GM12801 (cell line): ENCODE data around the gene TTBK2.

Experiments
- TF ChIP-seq, protein P1 (sequence below): IDR thresholded peaks from one replicate; pipeline ENCODE4 v1.5.1; 2011; ENCODE audit warnings: control low read depth; ENCODE audit not compliant: insufficient read length; ENCODE audit errors: extremely low read depth

The TTBK2 gene

DNA sequence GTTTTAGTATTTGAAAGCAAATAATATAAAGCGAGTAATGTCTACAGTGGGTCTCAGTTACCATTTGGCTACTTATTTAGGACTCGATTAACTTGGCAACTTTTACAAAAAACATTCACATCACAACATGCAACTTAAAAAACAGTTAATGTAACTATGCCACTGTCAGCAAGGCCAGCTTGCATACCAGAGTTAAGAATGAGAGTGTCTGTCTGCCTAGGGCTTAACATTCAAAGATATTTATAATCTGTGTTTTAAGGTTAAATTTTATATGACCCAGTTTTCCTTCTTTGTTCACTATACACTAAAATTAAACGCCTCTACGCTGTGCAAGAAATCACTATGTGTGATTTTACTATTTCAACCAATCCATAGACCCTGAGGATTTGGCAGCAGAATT, 178.4 kb downstream of the TTBK2 start:
- TF ChIP-seq, protein P1, sequence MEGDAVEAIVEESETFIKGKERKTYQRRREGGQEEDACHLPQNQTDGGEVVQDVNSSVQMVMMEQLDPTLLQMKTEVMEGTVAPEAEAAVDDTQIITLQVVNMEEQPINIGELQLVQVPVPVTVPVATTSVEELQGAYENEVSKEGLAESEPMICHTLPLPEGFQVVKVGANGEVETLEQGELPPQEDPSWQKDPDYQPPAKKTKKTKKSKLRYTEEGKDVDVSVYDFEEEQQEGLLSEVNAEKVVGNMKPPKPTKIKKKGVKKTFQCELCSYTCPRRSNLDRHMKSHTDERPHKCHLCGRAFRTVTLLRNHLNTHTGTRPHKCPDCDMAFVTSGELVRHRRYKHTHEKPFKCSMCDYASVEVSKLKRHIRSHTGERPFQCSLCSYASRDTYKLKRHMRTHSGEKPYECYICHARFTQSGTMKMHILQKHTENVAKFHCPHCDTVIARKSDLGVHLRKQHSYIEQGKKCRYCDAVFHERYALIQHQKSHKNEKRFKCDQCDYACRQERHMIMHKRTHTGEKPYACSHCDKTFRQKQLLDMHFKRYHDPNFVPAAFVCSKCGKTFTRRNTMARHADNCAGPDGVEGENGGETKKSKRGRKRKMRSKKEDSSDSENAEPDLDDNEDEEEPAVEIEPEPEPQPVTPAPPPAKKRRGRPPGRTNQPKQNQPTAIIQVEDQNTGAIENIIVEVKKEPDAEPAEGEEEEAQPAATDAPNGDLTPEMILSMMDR = no peak

DNA sequence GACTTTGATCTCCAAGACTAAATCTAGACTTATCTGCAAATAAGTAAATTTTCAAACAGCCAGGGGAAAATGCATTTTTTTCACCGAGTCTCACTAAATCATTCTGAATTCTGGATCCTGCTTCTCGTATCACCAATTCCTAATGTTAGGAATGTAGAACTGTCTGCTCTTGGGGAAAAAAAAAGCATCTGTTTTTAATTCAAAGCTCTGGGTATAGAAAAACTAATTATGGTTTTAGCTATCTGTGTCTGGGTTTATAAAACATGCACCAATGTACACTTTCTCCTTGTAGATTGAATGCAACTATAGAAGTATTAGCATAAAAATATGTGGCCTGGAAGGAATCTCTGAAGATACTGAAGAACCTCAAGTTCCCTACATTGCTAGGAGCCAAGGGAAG, 178.9 kb downstream of the TTBK2 start:
- TF ChIP-seq, protein P1 = no peak

DNA sequence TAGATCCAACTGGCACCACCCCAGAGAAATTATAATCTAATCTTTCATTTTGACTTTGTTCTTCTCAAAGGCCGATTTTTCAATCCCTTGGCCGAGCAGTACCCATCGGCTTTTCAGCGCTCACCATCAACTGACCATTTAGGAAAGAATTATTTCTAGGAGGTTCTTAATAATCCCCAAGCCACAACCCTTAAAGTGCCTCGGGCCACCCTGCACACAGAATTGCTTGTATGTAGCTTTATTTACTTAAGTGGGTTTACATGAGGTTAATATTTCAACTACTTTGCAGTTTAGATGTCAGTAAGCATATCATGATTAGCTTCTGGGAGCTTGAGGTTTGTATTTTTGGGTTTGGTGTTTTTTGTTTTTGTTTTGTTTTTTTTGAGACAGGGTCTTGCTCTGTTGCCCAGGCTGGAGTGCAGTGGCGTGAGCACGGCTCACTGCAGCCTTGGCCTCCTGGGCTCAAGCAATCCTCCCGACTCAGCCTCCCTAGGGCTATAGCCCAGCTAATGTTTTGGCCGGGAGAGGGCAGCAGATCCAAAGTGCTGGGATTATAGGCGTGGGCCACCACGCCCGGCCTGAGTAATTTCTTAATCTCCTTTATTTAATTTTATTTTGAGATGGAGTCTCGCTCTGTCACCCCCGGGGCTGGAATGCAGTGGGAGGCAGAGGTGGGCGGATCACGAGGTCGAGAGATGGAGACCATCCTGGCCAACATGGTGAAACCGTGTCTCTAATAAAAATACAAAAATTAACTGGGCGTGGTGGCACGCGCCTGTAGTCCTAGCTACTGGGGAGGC, 182.8 kb downstream of the TTBK2 start:
- TF ChIP-seq, protein P1 = no peak

GRCh38 chr15:42736793-42737528, 183.6 kb downstream of the TTBK2 start, which contains the start of gene CDAN1:
TSS of gene CDAN1 (minus strand) at chr15:42737128. CDS start at chr15:42737102, 26 bp downstream.
- TF ChIP-seq, protein P1 = no peak

GRCh38 chr15:42736178-42736792, 184.3 kb downstream of the TTBK2 start:
- TF ChIP-seq, protein P1 = no peak

DNA sequence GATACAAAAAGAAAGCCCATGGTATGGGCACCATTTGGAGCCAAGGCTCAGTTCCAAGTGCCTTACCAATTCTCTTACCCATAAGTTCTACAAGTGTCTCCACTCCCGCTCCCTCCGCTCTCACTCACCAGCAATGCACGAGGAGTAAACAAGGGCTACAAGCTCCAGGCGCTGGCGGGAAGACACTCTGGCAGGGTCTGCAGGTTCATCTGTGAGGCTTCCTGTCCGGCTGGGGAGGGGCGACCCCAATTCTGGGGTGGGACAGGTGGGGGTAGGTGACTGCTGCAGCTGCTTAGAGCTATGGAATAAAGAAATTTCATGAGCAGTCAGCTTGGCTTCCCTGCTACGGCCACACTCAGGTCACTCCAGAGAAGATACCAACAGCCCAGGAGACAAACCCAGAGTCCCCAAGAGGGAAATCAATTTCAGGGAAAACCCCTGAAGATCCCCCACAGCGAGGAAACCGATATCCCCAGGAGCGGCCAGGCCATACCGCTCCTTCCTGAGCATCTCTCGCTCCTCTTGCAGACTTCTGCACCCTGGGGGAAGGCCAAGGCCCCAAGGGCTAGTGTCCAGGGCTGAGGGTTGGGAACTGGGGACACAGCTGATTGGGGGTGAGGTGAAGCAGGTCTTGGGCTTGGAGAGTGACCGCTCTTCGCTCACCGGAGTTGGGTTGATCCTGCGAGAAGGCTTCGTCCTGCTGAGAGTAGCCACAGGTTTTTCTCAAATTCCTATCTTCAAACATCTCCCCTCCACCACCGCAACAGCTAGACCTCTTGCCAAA, 185.0 kb downstream of the TTBK2 start:
- TF ChIP-seq, protein P1 = no peak
